Esophagus muscularis mucosa (tissue), 3 donors: ENCODE measurements around the gene ZNF365.
"Not testable (repeated sequence)": the region's sequence is repeated elsewhere in the genome, so short reads cannot be mapped to it uniquely, and the experiment has no call there.

Experiments
- POLR2A ChIP-seq: fragments of 450-650 bp; IDR thresholded peaks from one replicate; pipeline ENCODE4 v1.6.1; 2017; ENCODE audit warnings: antibody characterized with exemption, moderate library complexity, mild to moderate bottlenecking, low read depth
- POLR2AphosphoS5 ChIP-seq, 2 donors: sonication (generic); formaldehyde crosslinking; IDR thresholded peaks; one replicate each; pipeline ENCODE4 v1.6.1; 2017; ENCODE audit warnings: antibody characterized with exemption in 2 of 2
- TF ChIP-seq, protein P1 (sequence below), 3 experiments: fragments of 200-600 bp in 2 of 3; fragments of 450-650 bp in 1 of 3; sonication (generic) in 2 of 3; IDR thresholded peaks; one replicate each; pipeline ENCODE4 v1.5.1; 2017 to 2019; ENCODE audit warnings: antibody characterized with exemption in 3 of 3, mild to moderate bottlenecking in 2 of 3, moderate library complexity in 1 of 3

GRCh38 chr10:62410934-62411333, 36.8 kb downstream of the ZNF365 start:
- not testable (repeated sequence) for TF ChIP-seq POLR2A; POLR2AphosphoS5 (IDR thresholded peaks at IDR 0.05)
- TF ChIP-seq, protein P1, sequence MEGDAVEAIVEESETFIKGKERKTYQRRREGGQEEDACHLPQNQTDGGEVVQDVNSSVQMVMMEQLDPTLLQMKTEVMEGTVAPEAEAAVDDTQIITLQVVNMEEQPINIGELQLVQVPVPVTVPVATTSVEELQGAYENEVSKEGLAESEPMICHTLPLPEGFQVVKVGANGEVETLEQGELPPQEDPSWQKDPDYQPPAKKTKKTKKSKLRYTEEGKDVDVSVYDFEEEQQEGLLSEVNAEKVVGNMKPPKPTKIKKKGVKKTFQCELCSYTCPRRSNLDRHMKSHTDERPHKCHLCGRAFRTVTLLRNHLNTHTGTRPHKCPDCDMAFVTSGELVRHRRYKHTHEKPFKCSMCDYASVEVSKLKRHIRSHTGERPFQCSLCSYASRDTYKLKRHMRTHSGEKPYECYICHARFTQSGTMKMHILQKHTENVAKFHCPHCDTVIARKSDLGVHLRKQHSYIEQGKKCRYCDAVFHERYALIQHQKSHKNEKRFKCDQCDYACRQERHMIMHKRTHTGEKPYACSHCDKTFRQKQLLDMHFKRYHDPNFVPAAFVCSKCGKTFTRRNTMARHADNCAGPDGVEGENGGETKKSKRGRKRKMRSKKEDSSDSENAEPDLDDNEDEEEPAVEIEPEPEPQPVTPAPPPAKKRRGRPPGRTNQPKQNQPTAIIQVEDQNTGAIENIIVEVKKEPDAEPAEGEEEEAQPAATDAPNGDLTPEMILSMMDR (IDR thresholded peaks at IDR 0.05) = not testable (repeated sequence)
